NCI-H187 (cell line): ENCODE measurements around the gene CDA.

Experiments
- DNase-seq, 2 experiments: peaks; one replicate each; lab custom pipeline; 2025; lab: John Stamatoyannopoulos, UW

Gene CDA

GRCh38 chr1:20648438-20648837 is 59.5 kb downstream of the CDA start:
- no peak for DNase-seq

GRCh38 chr1:20648946-20649345 is 60.0 kb downstream of the CDA start:
- DNase-seq, result no peak

- no peak for DNase-seq
Measured at GRCh38 chr1:20652300-20652699, 63.4 kb downstream of the CDA start.

DNA sequence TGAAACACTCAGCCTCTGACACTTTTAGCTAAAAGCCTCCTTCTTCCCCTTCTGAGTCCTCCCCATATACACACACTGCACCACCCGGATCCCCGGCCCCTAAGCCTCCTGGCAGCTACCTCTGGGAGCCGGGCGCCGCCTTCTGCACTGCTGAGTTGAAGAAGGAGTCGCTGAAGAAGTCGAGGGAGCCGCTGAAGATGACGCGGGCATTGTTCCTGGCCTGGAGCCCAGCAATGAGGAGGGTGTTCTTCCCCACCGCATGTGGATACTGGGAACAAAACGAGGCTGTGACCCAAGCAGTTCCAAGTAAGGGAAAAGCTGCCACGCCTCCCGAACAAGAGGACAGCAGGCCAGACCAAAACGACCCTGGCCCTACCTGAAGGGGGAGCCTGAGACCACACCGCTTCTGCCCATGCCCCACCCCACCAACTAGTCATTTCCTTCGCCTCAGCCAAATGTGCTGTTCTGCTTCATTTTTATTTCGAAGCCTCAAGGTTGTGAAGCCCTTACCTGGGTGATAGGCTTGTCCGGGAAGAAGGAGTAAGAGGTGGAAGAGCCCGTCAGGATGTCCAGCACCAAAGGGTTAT is 65.3 kb downstream of the CDA start:
- DNase-seq, result no peak

DNA sequence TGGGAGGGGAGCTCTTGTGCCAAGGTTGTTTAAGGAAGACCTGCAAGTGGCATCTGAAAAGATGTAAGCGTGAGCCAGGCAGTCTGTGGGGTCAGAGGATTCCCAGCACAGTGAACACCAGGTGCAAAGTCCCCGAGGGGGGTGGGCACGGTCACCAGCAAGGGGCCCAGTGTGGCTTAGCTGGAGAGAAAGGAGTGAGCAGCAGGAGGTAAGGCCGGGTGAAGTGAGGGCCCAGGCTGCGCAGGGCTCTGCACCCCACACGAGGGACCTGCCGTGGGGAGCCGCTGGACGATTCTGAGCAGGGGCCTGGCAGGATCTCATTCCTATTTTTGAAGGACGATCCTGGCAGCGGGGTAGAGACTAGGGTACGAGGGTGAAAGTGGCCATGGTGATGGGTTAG is 68.1 kb downstream of the CDA start:
- DNase-seq, result no peak

DNA sequence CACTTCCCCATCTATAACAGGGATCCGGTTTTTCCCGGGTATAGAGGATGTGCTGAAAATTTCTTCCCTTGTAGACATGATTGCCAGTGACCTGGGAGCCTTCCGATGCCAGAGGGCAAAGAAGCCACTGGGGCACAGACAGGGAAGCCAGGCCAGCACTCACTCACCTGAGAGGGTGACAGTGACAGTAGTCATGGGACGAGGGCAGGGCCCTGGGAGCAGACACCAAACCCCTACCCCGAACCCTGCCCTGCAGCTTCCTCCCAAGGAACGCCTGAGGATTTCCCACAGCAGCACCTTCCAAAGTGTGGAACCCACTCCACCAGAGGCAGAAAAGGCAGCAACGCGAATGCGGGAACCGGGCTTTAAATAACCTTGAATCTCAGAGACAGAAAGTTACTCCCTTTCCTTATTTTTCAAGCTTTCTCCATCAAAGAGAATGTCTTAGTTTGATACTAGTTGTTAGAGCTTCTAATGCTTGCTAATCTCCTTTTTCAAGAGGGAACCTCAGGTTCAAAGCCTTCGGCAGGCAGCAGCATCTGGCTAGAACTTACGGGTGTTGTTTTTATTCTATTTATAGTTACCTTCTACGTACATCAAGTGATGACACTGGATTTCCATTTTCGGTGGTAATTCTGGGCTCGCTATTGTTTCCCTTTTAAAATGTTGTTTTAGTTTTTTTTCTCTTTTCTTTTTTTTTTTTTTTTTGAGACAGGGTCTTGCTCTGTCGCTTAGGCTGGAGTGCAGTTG is 69.4 kb downstream of the CDA start:
- no peak for DNase-seq

GRCh38 chr1:20660363-20660762 is 71.5 kb downstream of the CDA start:
- DNase-seq, result no peak

GRCh38 chr1:20660847-20661206 is 71.9 kb downstream of the CDA start:
- no peak for DNase-seq

DNA sequence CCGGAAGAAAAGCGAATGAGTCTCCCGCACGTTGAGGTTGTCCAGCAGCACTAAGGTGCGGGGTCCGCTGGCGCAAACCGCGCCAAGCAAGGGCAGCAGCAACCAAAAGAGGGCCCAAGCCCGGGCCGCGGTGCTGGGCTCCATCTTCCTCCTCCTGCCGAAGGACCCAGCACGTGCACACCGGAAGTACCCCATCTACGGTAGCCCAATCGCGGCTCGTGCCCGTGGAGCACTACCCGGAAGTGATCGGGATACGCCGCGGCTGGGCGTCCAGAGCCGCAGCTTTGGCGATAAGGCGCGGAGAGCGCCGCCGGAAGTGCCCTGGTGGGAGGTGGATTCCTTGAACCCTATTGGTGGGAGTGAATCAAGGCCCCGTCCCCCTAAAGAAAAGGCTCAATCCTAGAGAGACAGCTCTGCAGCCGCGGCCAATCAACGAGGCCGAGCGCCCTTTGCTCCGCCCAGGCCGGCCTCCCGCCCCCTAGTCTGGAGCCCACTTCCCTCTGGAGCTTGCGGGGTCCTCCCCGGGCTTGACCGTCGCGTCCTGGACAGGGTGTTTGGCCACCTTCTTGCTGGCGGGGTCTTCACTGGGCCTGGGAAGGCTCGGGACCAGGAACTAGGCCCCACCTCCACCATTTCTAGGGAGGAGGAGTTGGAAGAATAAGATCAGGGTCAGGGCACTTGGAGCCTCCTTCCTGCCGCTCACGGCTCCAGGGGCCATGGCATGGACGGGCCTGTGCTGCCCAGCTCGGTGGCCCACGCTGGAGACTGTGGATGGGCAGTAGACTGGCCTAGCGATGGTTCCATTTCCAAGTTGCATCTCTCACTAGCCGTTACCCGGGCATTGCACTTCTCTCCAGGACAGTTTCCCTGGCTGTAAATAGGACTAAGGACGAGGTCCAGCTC is 72.6 kb downstream of the CDA start, which contains the start of gene DDOST:
Gene DDOST, minus strand, starts transcription at position 163 of the 903 bp plus-strand sequence. Its CDS starts 19 bp downstream, at position 144.
- peak; percentile 93 to 95 for DNase-seq

DNA sequence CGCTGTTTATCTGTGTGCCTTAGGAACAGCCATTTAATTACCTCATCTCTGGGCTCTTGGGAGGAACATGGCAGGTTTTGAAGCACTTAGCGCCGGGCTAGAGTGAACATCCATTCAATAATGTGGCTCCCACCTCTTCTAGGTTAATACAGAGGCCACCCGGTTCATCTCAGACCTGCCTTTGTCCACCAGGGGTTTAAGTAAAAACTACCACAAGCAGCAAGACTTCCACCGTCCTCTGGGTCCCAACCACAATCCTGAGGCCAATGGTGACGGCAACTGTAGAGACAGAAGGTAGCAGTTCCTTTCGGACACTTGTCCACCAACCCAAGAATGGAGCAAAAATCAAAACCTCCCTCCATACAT is 73.2 kb downstream of the CDA start:
- DNase-seq, result no peak

DNA sequence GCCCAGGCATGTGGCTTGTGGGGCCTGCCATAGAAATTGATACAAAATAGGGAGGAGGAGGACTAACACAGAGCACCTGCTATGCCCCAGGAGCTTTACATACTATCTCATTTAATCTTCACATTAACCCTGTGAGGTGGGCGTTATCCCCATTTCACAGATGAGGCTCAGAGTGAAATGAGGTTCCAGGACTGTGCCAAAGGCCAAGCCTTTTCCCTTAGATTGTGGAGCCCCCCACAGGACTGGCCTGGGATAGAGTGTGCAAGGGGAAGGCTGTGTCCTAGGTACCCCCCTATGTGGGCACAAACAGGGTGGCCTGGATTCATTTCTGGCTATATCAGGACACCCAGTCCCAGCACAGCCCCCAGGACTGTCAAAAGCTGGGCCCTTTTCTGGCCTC is 74.5 kb downstream of the CDA start:
- no peak for DNase-seq

DNA sequence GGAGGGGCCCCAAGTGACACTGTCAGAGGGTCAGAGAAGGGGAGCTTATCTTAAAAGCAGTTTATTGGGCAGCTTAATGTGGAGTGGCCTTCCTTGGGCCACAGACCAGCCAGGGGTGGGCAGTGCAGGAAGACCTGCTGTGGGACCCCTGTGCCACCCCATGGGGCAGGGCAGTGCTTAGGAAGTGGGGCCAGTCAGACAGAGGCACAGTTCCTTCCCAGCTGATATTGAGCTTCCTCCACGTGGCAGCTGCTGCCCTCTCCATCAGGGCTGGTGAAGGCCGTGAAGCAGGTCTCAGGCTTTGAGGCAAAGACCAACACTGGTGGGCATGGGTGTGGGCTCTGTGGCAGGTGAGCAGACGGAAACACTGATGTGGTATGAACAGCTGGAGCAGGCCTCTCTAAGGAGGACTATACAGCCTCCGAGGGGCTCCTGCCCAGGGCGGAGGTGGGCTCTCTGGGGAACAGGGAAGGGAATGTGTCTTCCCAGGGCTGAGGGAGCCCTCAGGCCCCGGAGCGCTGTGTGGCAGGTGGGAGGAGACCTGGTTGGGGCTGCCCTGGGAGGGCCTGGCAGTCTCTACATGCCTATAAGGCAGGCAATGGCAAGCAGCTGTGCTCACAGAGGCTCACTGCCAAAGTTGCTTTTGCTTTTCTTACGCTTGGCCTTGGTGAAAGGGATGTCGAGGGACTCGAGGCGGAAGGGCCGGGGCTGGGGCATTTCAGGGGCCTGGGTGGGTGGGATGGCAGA is 75.2 kb downstream of the CDA start:
- DNase-seq, result no peak

DNA sequence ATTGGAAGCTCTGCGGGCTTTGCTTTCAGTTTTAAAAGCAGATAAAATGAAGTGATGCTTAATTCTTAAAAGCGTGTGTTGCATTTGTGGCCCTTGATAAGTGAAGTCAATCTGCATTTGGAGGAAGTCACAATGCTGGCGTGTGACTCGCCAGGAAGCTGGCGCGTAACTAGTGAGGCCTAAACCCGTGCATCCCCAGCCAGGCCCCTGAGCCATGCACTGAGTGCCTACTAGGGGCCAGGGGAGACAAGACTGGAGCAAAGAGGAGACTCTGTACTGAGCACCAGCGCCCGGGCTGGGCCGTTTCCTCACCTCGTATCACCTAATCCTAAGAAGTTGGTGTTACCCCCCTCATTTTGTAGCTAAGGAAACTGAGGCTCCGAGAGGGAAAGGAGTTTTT is 76.8 kb downstream of the CDA start:
- DNase-seq, result no peak

GRCh38 chr1:20666146-20666545 is 77.2 kb downstream of the CDA start:
- no peak for DNase-seq

- no peak for DNase-seq
Measured at GRCh38 chr1:20666804-20667203, 77.9 kb downstream of the CDA start.
